Mammary epithelial cell (primary cell): ENCODE measurements around the gene TSSK3.

Experiments used
- EZH2 ChIP-seq: IDR thresholded peaks from 2 replicates; pipeline ENCODE4 v1.6.1; 2012; ENCODE audit warnings: low read length, inconsistent platforms, borderline replicate concordance
- TF ChIP-seq, protein P1 (sequence below), 2 donors: IDR thresholded peaks in 1 of 2; conservative IDR thresholded peaks in 1 of 2; 2 replicates each; pipeline ENCODE4 v1.5.1; 2011 to 2012; ENCODE audit warnings: inconsistent platforms in 2 of 2, low read length in 2 of 2, mild to moderate bottlenecking in 2 of 2, control low read depth in 1 of 2, low read depth in 1 of 2; ENCODE audit not compliant: insufficient read depth in 1 of 2; ENCODE audit errors: extremely low read depth in 1 of 2

DNA sequence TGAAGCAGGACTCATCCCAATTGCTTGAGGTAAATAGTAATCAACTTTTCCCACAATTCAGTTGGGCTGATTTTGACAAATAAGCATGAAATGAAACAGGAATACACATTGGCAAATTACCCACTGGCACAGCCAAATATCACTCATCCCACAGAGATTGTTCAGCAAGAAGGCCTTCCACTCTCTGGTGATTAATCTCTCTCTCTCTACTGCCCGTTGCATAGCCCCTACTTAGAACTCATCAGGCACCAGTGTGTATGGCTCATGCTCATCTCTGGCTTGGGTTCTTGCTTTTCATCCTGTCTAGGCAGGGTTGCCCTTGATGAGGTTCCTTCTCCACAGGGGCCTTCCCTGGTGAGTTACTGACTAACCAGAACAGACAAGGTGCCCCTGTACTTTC, 30.8 kb downstream of the TSSK3 start:
- TF ChIP-seq, protein P1, sequence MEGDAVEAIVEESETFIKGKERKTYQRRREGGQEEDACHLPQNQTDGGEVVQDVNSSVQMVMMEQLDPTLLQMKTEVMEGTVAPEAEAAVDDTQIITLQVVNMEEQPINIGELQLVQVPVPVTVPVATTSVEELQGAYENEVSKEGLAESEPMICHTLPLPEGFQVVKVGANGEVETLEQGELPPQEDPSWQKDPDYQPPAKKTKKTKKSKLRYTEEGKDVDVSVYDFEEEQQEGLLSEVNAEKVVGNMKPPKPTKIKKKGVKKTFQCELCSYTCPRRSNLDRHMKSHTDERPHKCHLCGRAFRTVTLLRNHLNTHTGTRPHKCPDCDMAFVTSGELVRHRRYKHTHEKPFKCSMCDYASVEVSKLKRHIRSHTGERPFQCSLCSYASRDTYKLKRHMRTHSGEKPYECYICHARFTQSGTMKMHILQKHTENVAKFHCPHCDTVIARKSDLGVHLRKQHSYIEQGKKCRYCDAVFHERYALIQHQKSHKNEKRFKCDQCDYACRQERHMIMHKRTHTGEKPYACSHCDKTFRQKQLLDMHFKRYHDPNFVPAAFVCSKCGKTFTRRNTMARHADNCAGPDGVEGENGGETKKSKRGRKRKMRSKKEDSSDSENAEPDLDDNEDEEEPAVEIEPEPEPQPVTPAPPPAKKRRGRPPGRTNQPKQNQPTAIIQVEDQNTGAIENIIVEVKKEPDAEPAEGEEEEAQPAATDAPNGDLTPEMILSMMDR (conservative IDR thresholded peaks at IDR 0.05 in 1 of 2, IDR thresholded peaks at IDR 0.05 in 1 of 2; ENCODE audit: extremely low read depth in 1 of 2, insufficient read depth in 1 of 2, low read depth in 1 of 2, low read length in 2 of 2) = no peak
- TF ChIP-seq EZH2 = no peak
